Measurements from ENCODE around the gene ANKMY1.

ANKMY1 gene

GRCh38 chr2:240554767-240555493 is 2.9 kb downstream of the ANKMY1 start:
- TF ChIP-seq CTCF (IDR thresholded peaks at IDR 0.05) = no peak

DNA sequence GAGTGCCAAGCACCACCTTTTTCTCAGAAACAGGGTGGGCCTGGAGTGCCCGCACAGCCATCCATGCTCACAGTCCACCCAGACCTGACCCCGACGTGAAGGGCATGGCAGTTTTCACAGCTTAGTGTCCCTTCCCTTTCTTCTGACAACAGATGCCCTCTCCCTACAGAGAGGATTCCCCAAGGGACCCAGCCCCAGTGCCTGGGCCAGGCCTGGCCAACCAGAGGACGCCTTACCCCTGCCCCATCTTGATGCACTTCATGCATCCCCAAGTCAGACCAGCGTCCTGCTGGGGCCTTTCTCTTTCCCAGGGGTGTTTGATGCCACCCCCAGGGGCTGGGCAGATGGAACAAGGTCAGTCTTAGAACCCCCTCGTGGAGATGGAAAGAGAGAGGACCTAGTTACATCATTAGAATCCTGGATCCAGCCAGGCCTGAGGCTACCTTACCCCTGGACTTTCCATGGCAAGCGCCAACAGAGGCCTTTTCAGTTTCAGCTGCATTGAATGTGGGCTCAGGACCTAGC is 3.8 kb downstream of the ANKMY1 start:
- no peak for TF ChIP-seq CTCF (IDR thresholded peaks at IDR 0.05)

- TF ChIP-seq CTCF (IDR thresholded peaks at IDR 0.05) = no peak
Measured at GRCh38 chr2:240551811-240552210, 6.0 kb downstream of the ANKMY1 start.

DNA sequence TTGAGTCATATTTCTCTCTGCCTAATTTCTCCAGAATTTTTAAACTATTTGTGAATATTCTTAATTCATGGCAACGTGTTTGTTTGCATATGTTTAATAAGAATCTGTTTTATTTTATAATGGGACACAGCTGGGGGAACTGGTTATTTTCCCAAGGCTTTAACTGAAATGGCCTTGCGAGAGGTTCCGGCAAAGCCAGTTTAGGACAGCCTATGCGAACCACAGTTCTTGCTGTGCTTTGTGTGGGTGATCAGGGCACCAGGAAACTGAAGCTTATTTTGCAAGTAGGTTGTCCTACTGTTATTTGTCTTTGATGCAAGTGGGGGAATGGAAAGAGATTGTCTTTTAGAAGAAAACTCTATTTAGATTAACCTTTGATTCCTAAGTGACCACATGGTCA is 6.5 kb downstream of the ANKMY1 start:
- no peak for TF ChIP-seq CTCF (IDR thresholded peaks at IDR 0.05)

DNA sequence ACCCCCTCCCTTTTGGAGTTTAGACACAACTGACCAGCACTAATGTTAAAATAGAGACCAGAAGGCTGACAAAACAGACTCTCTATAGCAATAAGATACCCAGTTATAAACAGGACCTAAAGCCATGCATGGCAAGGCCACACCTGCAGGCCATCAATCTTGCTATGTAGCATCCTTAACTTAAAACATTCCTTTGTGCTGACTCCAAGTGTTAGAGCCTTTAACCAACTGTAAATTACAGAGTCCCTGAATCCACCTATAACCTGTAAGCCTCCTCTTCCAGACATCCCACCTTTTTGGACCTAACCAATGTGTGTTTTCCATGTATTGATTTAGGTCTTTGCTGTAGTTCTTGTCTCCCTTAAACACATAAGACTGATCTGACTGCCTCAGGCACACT is 17.9 kb downstream of the ANKMY1 start:
- TF ChIP-seq CTCF (IDR thresholded peaks at IDR 0.05) = no peak

DNA sequence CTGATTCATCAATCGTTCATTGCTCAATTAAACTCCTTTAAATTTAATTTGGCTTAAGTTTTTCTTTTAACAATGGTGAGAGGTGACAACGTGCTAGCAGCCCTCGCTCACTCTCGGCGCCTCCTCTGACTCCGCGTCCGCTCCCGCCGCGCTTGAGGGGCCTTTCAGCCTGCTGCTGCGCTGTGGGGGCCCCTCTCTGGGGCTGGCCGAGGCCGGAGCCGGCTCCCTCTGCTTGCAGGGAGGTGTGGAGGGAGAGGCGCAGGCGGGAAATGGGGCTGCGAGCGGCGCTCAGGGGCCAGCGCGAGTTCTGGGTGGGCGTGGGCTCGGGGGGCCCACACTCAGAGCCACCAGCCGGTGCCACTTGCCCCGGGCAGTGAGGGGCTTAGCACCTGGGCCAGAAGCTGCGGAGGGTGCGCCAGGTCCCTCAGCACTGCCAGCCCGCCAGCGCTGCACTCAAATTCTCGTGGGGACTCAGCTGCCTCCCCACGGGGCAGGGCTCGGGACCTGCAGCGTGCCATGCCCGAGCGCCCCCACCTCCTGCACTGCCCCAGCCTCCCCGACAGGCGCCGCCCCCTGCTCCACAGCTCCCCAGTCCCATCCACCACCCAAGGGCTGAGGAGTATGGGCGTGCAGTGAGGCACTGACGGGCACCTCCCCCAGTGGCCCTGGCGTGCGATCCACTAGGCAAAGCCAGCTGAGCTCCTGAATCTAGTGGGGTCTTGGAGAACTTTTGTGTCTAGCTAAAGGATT is 19.6 kb downstream of the ANKMY1 start:
- no peak for TF ChIP-seq CTCF (IDR thresholded peaks at IDR 0.05)

DNA sequence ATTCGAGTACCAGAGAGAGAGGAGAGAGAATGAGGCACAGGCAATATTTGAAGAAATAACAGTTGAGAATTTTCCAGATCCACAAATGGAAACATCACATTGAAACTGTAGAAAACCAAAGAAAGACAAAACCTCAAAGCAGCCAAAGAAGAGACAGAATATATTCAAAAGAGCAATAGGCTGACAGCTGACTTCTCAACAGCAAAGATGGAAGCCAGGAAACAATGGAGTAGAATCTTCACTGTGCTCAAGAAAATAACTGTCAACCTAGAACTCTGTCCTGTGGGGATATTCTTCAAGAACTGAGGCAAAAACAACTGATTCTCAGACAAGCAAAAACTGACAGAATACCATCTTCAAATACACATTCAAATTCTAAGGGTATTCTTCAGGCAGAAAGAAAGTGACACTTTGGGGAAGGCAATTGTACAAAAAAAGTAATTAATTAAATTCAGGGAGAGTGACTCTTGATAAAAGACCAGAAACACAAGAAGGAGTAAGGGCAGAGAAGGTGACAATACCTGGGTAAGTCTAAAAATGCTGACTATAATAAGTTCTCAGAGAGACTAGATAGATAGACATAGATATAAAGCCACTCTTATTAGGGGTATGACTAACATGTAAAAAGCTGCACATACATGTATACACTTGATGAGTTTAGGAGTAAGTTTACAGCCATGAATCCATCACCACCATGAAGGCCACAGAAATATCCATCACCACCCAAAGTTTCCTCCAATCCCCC is 25.6 kb downstream of the ANKMY1 start:
- no peak for TF ChIP-seq CTCF (IDR thresholded peaks at IDR 0.05)

Measured in LNCAP (cell line).